ENCODE measurements around the gene DMD.

DMD gene

GRCh38 chrX:31130457-31131220 is 2080.7 kb downstream of the DMD start:
- TF ChIP-seq, protein P1, sequence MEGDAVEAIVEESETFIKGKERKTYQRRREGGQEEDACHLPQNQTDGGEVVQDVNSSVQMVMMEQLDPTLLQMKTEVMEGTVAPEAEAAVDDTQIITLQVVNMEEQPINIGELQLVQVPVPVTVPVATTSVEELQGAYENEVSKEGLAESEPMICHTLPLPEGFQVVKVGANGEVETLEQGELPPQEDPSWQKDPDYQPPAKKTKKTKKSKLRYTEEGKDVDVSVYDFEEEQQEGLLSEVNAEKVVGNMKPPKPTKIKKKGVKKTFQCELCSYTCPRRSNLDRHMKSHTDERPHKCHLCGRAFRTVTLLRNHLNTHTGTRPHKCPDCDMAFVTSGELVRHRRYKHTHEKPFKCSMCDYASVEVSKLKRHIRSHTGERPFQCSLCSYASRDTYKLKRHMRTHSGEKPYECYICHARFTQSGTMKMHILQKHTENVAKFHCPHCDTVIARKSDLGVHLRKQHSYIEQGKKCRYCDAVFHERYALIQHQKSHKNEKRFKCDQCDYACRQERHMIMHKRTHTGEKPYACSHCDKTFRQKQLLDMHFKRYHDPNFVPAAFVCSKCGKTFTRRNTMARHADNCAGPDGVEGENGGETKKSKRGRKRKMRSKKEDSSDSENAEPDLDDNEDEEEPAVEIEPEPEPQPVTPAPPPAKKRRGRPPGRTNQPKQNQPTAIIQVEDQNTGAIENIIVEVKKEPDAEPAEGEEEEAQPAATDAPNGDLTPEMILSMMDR (IDR thresholded peaks at IDR 0.05; ENCODE audit: insufficient read depth, low read depth, low read length, missing control alignments), result no peak
- no peak for DNase-seq (ENCODE audit: low read depth)

GRCh38 chrX:31128855-31129254 is 2082.5 kb downstream of the DMD start:
- no peak overlapping the region for H3K4me3 ChIP-seq (ENCODE audit: low read depth, low read length)
- no peak for DNase-seq (ENCODE audit: low read depth)
- TF ChIP-seq, protein P1 (IDR thresholded peaks at IDR 0.05; ENCODE audit: insufficient read depth, low read depth, low read length, missing control alignments), result no peak

More at GRCh38 chrX:31130457-31131220, 2080.7 kb downstream of the DMD start:
- H3K4me3 ChIP-seq (ENCODE audit: low read depth, low read length), result no peak overlapping the region

DNA sequence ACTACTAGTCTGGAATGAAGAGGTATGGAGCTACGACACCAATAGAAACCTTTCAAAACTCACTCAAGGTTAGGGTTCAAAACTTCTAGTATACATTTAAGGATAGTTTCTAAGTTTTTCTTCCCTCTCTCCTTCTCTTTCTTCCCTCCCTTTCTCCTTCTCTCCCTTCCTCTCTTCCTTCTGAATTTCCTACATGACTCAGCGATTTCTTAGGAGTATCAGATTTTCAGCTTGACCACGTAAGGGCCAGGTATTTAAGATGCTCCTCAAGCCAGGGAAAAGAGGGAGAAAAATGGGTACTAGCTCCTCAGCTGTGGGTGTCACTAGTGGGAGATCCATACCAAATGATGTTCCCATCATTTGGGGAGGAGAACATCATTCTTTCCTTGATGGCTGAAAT is 2083.6 kb downstream of the DMD start:
- no peak for DNase-seq (ENCODE audit: low read depth)
- H3K4me3 ChIP-seq (ENCODE audit: low read depth, low read length), result no peak overlapping the region
- TF ChIP-seq, protein P1 (IDR thresholded peaks at IDR 0.05; ENCODE audit: insufficient read depth, low read depth, low read length, missing control alignments), result no peak

DNA sequence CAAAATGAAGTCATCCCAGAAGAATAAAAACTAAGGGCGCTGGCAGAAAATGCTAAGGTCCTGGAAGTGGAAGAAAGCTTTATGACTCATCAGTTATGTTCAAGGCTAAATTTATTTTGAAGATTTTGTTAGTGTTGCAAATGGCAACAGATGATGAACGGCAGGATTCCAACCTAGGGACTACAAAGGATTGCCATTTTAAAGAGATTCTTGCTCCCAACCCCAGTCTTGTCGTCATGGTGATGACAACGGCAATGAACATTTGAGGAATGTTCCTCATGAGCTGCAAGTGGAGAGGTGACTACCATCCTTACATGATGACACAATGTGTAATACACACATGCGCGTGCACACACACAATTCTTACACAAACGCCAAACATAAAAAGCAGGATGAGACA is 2085.1 kb downstream of the DMD start:
- TF ChIP-seq, protein P1 (IDR thresholded peaks at IDR 0.05; ENCODE audit: insufficient read depth, low read depth, low read length, missing control alignments), result no peak
- no peak for DNase-seq (ENCODE audit: low read depth)
- H3K4me3 ChIP-seq (ENCODE audit: low read depth, low read length), result no peak overlapping the region

DNA sequence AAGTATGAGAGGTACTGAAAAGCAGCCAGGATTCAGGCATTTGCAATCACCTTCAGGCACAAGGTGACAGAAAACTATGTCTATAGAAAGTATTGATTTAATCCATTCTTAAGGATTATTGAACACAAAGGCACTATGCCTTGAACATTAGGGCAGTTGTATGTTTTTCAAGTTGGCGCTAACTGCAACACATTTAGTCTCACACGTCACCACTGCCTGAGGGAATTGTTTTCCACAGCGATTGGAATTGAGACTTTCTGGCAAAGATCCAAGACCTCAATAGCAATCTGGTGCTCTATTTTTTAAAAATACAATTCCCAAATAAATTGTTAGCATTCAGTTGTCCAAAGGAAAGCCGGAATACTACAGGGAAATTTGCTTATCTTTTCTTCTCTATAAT is 2086.8 kb downstream of the DMD start:
- no peak for DNase-seq (ENCODE audit: low read depth)
- TF ChIP-seq, protein P1 (IDR thresholded peaks at IDR 0.05; ENCODE audit: insufficient read depth, low read depth, low read length, missing control alignments), result no peak

DNA sequence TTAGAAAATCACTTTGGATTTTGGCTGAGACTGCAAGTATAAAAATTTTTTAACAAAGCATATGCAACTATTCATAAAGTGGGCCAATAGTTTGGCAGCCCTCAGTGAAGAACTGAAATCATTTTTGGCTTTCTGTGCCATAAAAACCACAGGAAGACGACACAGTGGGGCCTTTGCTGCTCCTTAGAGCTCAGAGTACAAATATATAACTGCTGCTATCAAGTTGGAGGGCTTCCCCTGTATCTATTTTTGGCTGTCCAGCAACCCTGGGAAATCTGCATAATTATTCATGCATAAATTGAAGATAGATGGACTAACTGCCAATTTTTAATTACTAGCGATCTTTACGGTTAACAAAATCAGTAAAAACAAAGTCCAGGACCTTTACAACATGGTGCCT is 2088.0 kb downstream of the DMD start:
- DNase-seq (ENCODE audit: low read depth), result no peak
- no peak overlapping the region for H3K4me3 ChIP-seq (ENCODE audit: low read depth, low read length)
- TF ChIP-seq, protein P1 (IDR thresholded peaks at IDR 0.05; ENCODE audit: insufficient read depth, low read depth, low read length, missing control alignments), result no peak

More for the DNA sequence above, 2086.8 kb downstream of the DMD start:
- no peak overlapping the region for H3K4me3 ChIP-seq (ENCODE audit: low read depth, low read length)

DNA sequence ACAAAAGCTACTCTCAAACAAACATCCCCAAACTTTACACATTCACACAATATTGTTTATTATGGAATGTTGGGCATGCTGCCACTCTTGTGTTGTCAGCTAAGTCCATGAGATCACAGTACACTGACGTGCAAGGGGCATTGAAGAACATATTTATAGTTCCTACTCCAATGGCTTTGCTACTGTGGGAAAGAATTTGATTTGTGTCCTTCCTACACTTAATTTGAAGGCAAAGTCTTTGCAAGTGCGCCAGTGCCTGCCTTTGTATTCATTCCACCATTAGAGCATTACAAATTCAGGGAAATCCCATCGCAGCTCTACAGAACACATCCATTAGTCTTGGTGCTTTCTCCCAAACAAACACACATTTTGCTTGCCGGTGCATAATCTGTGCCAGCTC is 2094.1 kb downstream of the DMD start:
- DNase-seq (ENCODE audit: low read depth), result no peak
- TF ChIP-seq, protein P1 (IDR thresholded peaks at IDR 0.05; ENCODE audit: insufficient read depth, low read depth, low read length, missing control alignments), result no peak
- no peak overlapping the region for H3K4me3 ChIP-seq (ENCODE audit: low read depth, low read length)
